Panc1 (cell line): Measurements from ENCODE around the gene TSNAX.

ENCODE experiments used
- CTCF ChIP-seq: fragments of 450-650 bp; IDR thresholded peaks from 2 replicates; pipeline ENCODE4 v1.5.1; 2017; ENCODE audit warnings: mild to moderate bottlenecking
- POLR2AphosphoS5 ChIP-seq: IDR thresholded peaks from 2 replicates; pipeline ENCODE4 v1.6.1; 2012; ENCODE audit warnings: mild to moderate bottlenecking, low read depth, low read length, moderate library complexity
- REST ChIP-seq, 2 experiments: IDR thresholded peaks; 2 replicates each; pipeline ENCODE4 v1.6.1; 2011 to 2012; ENCODE audit warnings: low read depth in 2 of 2, control low read depth in 1 of 2, low read length in 1 of 2, mild to moderate bottlenecking in 1 of 2, moderate library complexity in 1 of 2; ENCODE audit not compliant: insufficient read depth in 1 of 2
- SIN3A ChIP-seq: IDR thresholded peaks from 2 replicates; pipeline ENCODE4 v1.6.1; 2012; ENCODE audit warnings: low read depth, mild to moderate bottlenecking, low read length, moderate library complexity, borderline replicate concordance; ENCODE audit not compliant: insufficient read depth
- TCF7L2 ChIP-seq: IDR thresholded peaks from 2 replicates; pipeline ENCODE4 v1.6.1; 2011; ENCODE audit warnings: mild to moderate bottlenecking, low read depth, low read length, inconsistent platforms

GRCh38 chr1:231534703-231535159, 6.3 kb downstream of the TSNAX start:
- TF ChIP-seq CTCF (no peak), POLR2AphosphoS5 (no peak), TCF7L2 (no peak), REST (IDR thresholded peaks at IDR 0.05; ENCODE audit: insufficient read depth in 1 of 2, low read depth in 2 of 2, low read length in 1 of 2) (no peak), SIN3A (no peak)
